ENCODE results near the gene HSPA12A. TPM values are rescaled to one million over a fixed set of nuclear protein-coding genes. Genes with fewer than 3 reads are reported as not detected.

The HSPA12A gene
- total RNA-seq, 1 donor: 10.9 TPM

GRCh38 chr10:116688241-116688711 lies 54.1 kb downstream of the HSPA12A start:
- no peaks in the 10 kb centered on the region for H3K9me3 ChIP-seq (ENCODE audit: low read depth, low read length)
- H3K27me3 ChIP-seq (ENCODE audit: insufficient read depth, low read length): no peaks in the 10 kb centered on the region
- TF ChIP-seq CTCF (IDR thresholded peaks at IDR 0.05; ENCODE audit: extremely low read depth, low read depth, low read length): no peak
- H2AFZ ChIP-seq (ENCODE audit: low read length): peak overlapping the region; percentile 83
- no peaks in the 10 kb centered on the region for H4K20me1 ChIP-seq (ENCODE audit: insufficient read depth, low read length)
- H3K4me3 ChIP-seq (ENCODE audit: insufficient read depth, low read length): peak overlapping the region; percentile 56
- H3K27ac ChIP-seq (ENCODE audit: low read depth, low read length): peak overlapping the region; percentile 69
- peak overlapping the region; percentile 84 for H3K4me2 ChIP-seq (ENCODE audit: insufficient read depth, low read length)
- H3K4me1 ChIP-seq (ENCODE audit: insufficient read depth, low read length): peaks cover 18% of the 10 kb centered on the region
- H3K79me2 ChIP-seq (ENCODE audit: insufficient read depth, low read length): no peaks in the 10 kb centered on the region
- peak; percentile 96 for DNase-seq (ENCODE audit: insufficient read length, low spot score, missing footprints)
- peaks cover 5% of the 10 kb centered on the region for H3K36me3 ChIP-seq (ENCODE audit: insufficient read depth, low read length)

- H2AFZ ChIP-seq (ENCODE audit: low read length): no peak overlapping the region
- no peaks in the 10 kb centered on the region for H3K27me3 ChIP-seq (ENCODE audit: insufficient read depth, low read length)
- no peak for DNase-seq (ENCODE audit: insufficient read length, low spot score, missing footprints)
- no peaks in the 10 kb centered on the region for H3K36me3 ChIP-seq (ENCODE audit: insufficient read depth, low read length)
- no peak for TF ChIP-seq CTCF (IDR thresholded peaks at IDR 0.05; ENCODE audit: extremely low read depth, low read depth, low read length)
- H3K4me2 ChIP-seq (ENCODE audit: insufficient read depth, low read length): no peak overlapping the region
- H3K79me2 ChIP-seq (ENCODE audit: insufficient read depth, low read length): no peaks in the 10 kb centered on the region
- H4K20me1 ChIP-seq (ENCODE audit: insufficient read depth, low read length): no peaks in the 10 kb centered on the region
- H3K4me1 ChIP-seq (ENCODE audit: insufficient read depth, low read length): peaks cover 18% of the 10 kb centered on the region
- no peak overlapping the region for H3K27ac ChIP-seq (ENCODE audit: low read depth, low read length)
- no peak overlapping the region for H3K4me3 ChIP-seq (ENCODE audit: insufficient read depth, low read length)
- no peaks in the 10 kb centered on the region for H3K9me3 ChIP-seq (ENCODE audit: low read depth, low read length)
Observed at GRCh38 chr10:116687633-116688032, 54.7 kb downstream of the HSPA12A start.

GRCh38 chr10:116686632-116687031 lies 55.7 kb downstream of the HSPA12A start:
- Histone ChIP-seq H3K79me2 (ENCODE audit: insufficient read depth, low read length) (no peaks in the 10 kb centered on the region), H3K4me3 (ENCODE audit: insufficient read depth, low read length) (no peak overlapping the region), H3K27ac (ENCODE audit: low read depth, low read length) (no peak overlapping the region), H3K4me2 (ENCODE audit: insufficient read depth, low read length) (no peak overlapping the region), H2AFZ (ENCODE audit: low read length) (no peak overlapping the region), H4K20me1 (ENCODE audit: insufficient read depth, low read length) (no peaks in the 10 kb centered on the region), H3K36me3 (ENCODE audit: insufficient read depth, low read length) (peaks cover 3% of the 10 kb centered on the region), H3K4me1 (ENCODE audit: insufficient read depth, low read length) (peaks cover 20% of the 10 kb centered on the region), H3K9me3 (ENCODE audit: low read depth, low read length) (no peaks in the 10 kb centered on the region), H3K27me3 (ENCODE audit: insufficient read depth, low read length) (no peaks in the 10 kb centered on the region)
- DNase-seq (ENCODE audit: insufficient read length, low spot score, missing footprints): no peak
- TF ChIP-seq CTCF (IDR thresholded peaks at IDR 0.05; ENCODE audit: extremely low read depth, low read depth, low read length): no peak

GRCh38 chr10:116685807-116686206 lies 56.6 kb downstream of the HSPA12A start:
- H3K4me2 ChIP-seq (ENCODE audit: insufficient read depth, low read length): no peak overlapping the region
- H3K4me1 ChIP-seq (ENCODE audit: insufficient read depth, low read length): peaks cover 20% of the 10 kb centered on the region
- H3K9me3 ChIP-seq (ENCODE audit: low read depth, low read length): no peaks in the 10 kb centered on the region
- no peak for TF ChIP-seq CTCF (IDR thresholded peaks at IDR 0.05; ENCODE audit: extremely low read depth, low read depth, low read length)
- H3K79me2 ChIP-seq (ENCODE audit: insufficient read depth, low read length): no peaks in the 10 kb centered on the region
- H2AFZ ChIP-seq (ENCODE audit: low read length): no peak overlapping the region
- H4K20me1 ChIP-seq (ENCODE audit: insufficient read depth, low read length): no peaks in the 10 kb centered on the region
- no peak overlapping the region for H3K4me3 ChIP-seq (ENCODE audit: insufficient read depth, low read length)
- H3K27me3 ChIP-seq (ENCODE audit: insufficient read depth, low read length): no peaks in the 10 kb centered on the region
- H3K27ac ChIP-seq (ENCODE audit: low read depth, low read length): no peak overlapping the region
- DNase-seq (ENCODE audit: insufficient read length, low spot score, missing footprints): no peak
- H3K36me3 ChIP-seq (ENCODE audit: insufficient read depth, low read length): peaks cover 9% of the 10 kb centered on the region

Measured in osteoblast (primary cell).